Peyer's patch (tissue), 4 donors: ENCODE results near the gene IDH3B.

Source experiments
- CTCF ChIP-seq, 6 experiments: fragments of 450-650 bp in 4 of 6; fragments of 200-600 bp in 2 of 6; sonication (generic) in 1 of 6; IDR thresholded peaks; one replicate each; pipeline ENCODE4 v1.5.1; 2017 to 2019; ENCODE audit warnings: antibody characterized with exemption in 6 of 6, mild to moderate bottlenecking in 3 of 6, moderate library complexity in 1 of 6
- POLR2A ChIP-seq, 2 donors: fragments of 450-650 bp; IDR thresholded peaks; one replicate each; pipeline ENCODE4 v1.5.1; 2017; ENCODE audit warnings: antibody characterized with exemption in 2 of 2, mild to moderate bottlenecking in 2 of 2, moderate library complexity in 2 of 2

DNA sequence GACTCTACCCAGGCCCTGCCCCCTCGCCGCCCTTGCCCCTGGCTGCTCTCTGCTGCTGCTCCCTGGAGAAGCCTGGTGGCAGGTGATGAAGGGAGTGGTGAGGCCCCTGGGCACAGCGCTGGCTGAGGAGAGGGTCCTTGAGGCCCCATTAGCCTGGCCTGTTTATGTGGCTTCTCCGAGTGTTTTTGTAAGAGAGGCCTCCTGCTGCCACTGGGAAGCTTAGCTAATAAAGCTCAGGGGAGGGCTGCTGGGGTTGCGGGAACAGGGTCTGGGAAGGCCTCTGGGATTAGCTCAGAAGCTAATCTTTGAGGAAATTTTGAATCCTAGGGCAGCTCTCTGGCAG is 44.0 kb upstream of the IDH3B start:
- TF ChIP-seq CTCF (IDR thresholded peaks at IDR 0.05) (no peak), POLR2A (IDR thresholded peaks at IDR 0.05) (no peak)
